Endothelial cell (in vitro differentiated cells): ENCODE results near the gene CFAP97D1. TPM values are rescaled to one million over a fixed set of nuclear protein-coding genes. Genes with fewer than 3 reads are reported as not detected.

Experiments used
- DNase-seq: peaks from one replicate; pipeline ENCODE4 v3.0.0; 2021; ENCODE audit warnings: low spot score
- H3K27ac Mint-ChIP-seq: one replicate; pipeline ENCODE4 v1.8.0; 2021; ENCODE audit warnings: mixed read lengths, inconsistent platforms; ENCODE audit not compliant: unreplicated experiment
- H3K27me3 Mint-ChIP-seq: one replicate; pipeline ENCODE4 v1.8.0; 2021; ENCODE audit warnings: mild to moderate bottlenecking, moderate library complexity, mixed read lengths, inconsistent platforms; ENCODE audit not compliant: unreplicated experiment
- H3K36me3 Mint-ChIP-seq: one replicate; pipeline ENCODE4 v1.8.0; 2021; ENCODE audit warnings: mild to moderate bottlenecking, low read depth, mixed read lengths, inconsistent platforms; ENCODE audit not compliant: unreplicated experiment
- H3K4me1 Mint-ChIP-seq: one replicate; pipeline ENCODE4 v1.8.0; 2021; ENCODE audit warnings: mild to moderate bottlenecking, mixed read lengths, inconsistent platforms; ENCODE audit not compliant: unreplicated experiment
- H3K4me3 Mint-ChIP-seq: one replicate; pipeline ENCODE4 v1.8.0; 2021; ENCODE audit warnings: mild to moderate bottlenecking, mixed read lengths, inconsistent platforms; ENCODE audit not compliant: unreplicated experiment
- H3K9me3 Mint-ChIP-seq: one replicate; pipeline ENCODE4 v1.8.0; 2021; ENCODE audit warnings: mixed read lengths, inconsistent platforms; ENCODE audit not compliant: unreplicated experiment
- long read RNA-seq: library from polyadenylated mRNA; unstranded; transcript quantifications from one replicate; pipeline ENCODE4 v2.0.0, GENCODE V29; 2020; ENCODE audit not compliant: unreplicated experiment
- total RNA-seq: library from RNA; stranded (reverse); fragmentation: NEBNext Ultra II Directional; extraction: Animal tissue kit (Norgen Biotek cat#: 25700); gene quantifications from one replicate; pipeline ENCODE4 v1.2.1, GENCODE V29; 2021; ENCODE audit not compliant: unreplicated experiment
- TF ChIP-seq, protein P1 (sequence below): fragments of 200-600 bp; sonication (generic); IDR thresholded peaks from one replicate; pipeline ENCODE4 v1.5.0; 2021; ENCODE audit warnings: antibody characterized with exemption; ENCODE audit not compliant: unreplicated experiment

CFAP97D1 gene
- 0.10 TPM for total RNA-seq
- long read RNA-seq, result 0 reads

- Mint-ChIP-seq H3K9me3 (no peaks in the 10 kb centered on the region), H3K27me3 (peaks cover 7% of the 10 kb centered on the region), H3K27ac (peak within 1 kb of the TSS; percentile 82), H3K36me3 (peaks cover 1% of the 10 kb centered on the region), H3K4me1 (peaks cover 21% of the 10 kb centered on the region), H3K4me3 (peak within 1 kb of the TSS; percentile 86)
- DNase-seq, result no peak
- TF ChIP-seq, protein P1, sequence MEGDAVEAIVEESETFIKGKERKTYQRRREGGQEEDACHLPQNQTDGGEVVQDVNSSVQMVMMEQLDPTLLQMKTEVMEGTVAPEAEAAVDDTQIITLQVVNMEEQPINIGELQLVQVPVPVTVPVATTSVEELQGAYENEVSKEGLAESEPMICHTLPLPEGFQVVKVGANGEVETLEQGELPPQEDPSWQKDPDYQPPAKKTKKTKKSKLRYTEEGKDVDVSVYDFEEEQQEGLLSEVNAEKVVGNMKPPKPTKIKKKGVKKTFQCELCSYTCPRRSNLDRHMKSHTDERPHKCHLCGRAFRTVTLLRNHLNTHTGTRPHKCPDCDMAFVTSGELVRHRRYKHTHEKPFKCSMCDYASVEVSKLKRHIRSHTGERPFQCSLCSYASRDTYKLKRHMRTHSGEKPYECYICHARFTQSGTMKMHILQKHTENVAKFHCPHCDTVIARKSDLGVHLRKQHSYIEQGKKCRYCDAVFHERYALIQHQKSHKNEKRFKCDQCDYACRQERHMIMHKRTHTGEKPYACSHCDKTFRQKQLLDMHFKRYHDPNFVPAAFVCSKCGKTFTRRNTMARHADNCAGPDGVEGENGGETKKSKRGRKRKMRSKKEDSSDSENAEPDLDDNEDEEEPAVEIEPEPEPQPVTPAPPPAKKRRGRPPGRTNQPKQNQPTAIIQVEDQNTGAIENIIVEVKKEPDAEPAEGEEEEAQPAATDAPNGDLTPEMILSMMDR, result no peak
These were observed at the start of gene CFAP97D1 for GRCh38 chr17:43780135-43780534. Gene CFAP97D1, plus strand, starts transcription at chr17:43780435. Its CDS starts 28 bp downstream, at chr17:43780463.

DNA sequence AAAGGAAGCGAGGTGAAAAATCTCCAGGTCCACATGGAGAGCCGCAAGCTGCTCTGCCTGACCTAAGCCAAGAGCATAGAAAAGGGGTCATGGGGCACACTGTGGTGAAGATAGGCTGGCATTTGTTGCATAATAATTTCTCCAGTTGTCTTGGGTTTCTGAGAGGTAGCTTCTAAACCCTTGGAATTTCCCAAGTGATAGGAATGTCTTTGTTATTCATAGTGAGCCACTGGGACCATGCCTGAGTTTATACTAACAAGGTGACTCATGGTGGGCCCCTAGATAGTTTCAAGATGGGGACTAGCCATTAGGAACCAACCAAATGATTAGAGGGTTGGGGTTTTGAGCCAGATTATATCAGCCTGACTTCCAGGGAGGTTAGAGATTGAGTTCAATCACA, 47.3 kb upstream of the CFAP97D1 start:
- H3K27me3 Mint-ChIP-seq, result peaks cover 3% of the 10 kb centered on the region
- peaks cover 6% of the 10 kb centered on the region for H3K36me3 Mint-ChIP-seq
- no peak overlapping the region for H3K4me3 Mint-ChIP-seq
- H3K27ac Mint-ChIP-seq, result no peak overlapping the region
- H3K9me3 Mint-ChIP-seq, result peaks cover 6% of the 10 kb centered on the region
- DNase-seq, result no peak
- H3K4me1 Mint-ChIP-seq, result peaks cover 9% of the 10 kb centered on the region
- TF ChIP-seq, protein P1, result no peak

GRCh38 chr17:43733956-43734355, 46.3 kb upstream of the CFAP97D1 start:
- peaks cover 6% of the 10 kb centered on the region for H3K36me3 Mint-ChIP-seq
- no peak for DNase-seq
- peaks cover 9% of the 10 kb centered on the region for H3K4me1 Mint-ChIP-seq
- H3K27me3 Mint-ChIP-seq, result peaks cover 3% of the 10 kb centered on the region
- no peak overlapping the region for H3K27ac Mint-ChIP-seq
- peaks cover 6% of the 10 kb centered on the region for H3K9me3 Mint-ChIP-seq
- no peak overlapping the region for H3K4me3 Mint-ChIP-seq
- TF ChIP-seq, protein P1, result no peak

GRCh38 chr17:43734376-43734775, 45.9 kb upstream of the CFAP97D1 start:
- peaks cover 6% of the 10 kb centered on the region for H3K9me3 Mint-ChIP-seq
- H3K4me3 Mint-ChIP-seq, result no peak overlapping the region
- H3K36me3 Mint-ChIP-seq, result peaks cover 6% of the 10 kb centered on the region
- no peak overlapping the region for H3K27ac Mint-ChIP-seq
- H3K27me3 Mint-ChIP-seq, result peaks cover 3% of the 10 kb centered on the region
- TF ChIP-seq, protein P1, result no peak
- no peak for DNase-seq
- peaks cover 9% of the 10 kb centered on the region for H3K4me1 Mint-ChIP-seq

- no peaks in the 10 kb centered on the region for H3K9me3 Mint-ChIP-seq
- DNase-seq, result no peak
- H3K27ac Mint-ChIP-seq, result no peak overlapping the region
- H3K4me3 Mint-ChIP-seq, result no peak overlapping the region
- peaks cover 14% of the 10 kb centered on the region for H3K4me1 Mint-ChIP-seq
- H3K36me3 Mint-ChIP-seq, result no peaks in the 10 kb centered on the region
- no peaks in the 10 kb centered on the region for H3K27me3 Mint-ChIP-seq
- TF ChIP-seq, protein P1, result no peak
These were observed 43.8 kb upstream of the CFAP97D1 start for GRCh38 chr17:43736389-43736788.
